ENCODE measurements around the gene DEPDC1.
"Not testable (repeated sequence)": the region's sequence is repeated elsewhere in the genome, so short reads cannot be mapped to it uniquely, and the experiment has no call there.

The DEPDC1 gene

GRCh38 chr1:68496680-68497357 lies at the start of gene DEPDC1:
Gene DEPDC1 (minus strand): TSS chr1:68497082. CDS start chr1:68496999, 83 bp downstream.
- no peak for FAIRE-seq

- FAIRE-seq, result no peak
Measured at GRCh38 chr1:68544651-68545050, 47.8 kb upstream of the DEPDC1 start.

GRCh38 chr1:68542586-68542985 lies 45.7 kb upstream of the DEPDC1 start:
- no peak for FAIRE-seq

- no peak for FAIRE-seq
Measured at GRCh38 chr1:68538941-68539340, 42.1 kb upstream of the DEPDC1 start.

GRCh38 chr1:68528243-68528642 lies 31.4 kb upstream of the DEPDC1 start:
- no peak for FAIRE-seq

GRCh38 chr1:68525781-68526180 lies 28.9 kb upstream of the DEPDC1 start:
- FAIRE-seq, result no peak

GRCh38 chr1:68521286-68521685 lies 24.4 kb upstream of the DEPDC1 start:
- FAIRE-seq, result no peak

GRCh38 chr1:68516066-68516465 lies 19.2 kb upstream of the DEPDC1 start:
- FAIRE-seq, result no peak

- FAIRE-seq, result peak; percentile 53
Measured at GRCh38 chr1:68511254-68511653, 14.4 kb upstream of the DEPDC1 start.

GRCh38 chr1:68506386-68506785 lies 9.5 kb upstream of the DEPDC1 start:
- no peak for FAIRE-seq

- no peak for FAIRE-seq
Measured at GRCh38 chr1:68503085-68503484, 6.2 kb upstream of the DEPDC1 start.

- no peak for FAIRE-seq
Measured at GRCh38 chr1:68497358-68497698, 446 bp upstream of the DEPDC1 start.

- FAIRE-seq, result no peak
Measured at GRCh38 chr1:68495968-68496679, 758 bp downstream of the DEPDC1 start.

- FAIRE-seq, result no peak
Measured at GRCh38 chr1:68495532-68495931, 1.4 kb downstream of the DEPDC1 start.

GRCh38 chr1:68493193-68493592 lies 3.7 kb downstream of the DEPDC1 start:
- no peak for FAIRE-seq

- not testable (repeated sequence) for FAIRE-seq
Measured at GRCh38 chr1:68492255-68492654, 4.6 kb downstream of the DEPDC1 start.

GRCh38 chr1:68490046-68490651 lies 6.7 kb downstream of the DEPDC1 start:
- FAIRE-seq, result no peak

GRCh38 chr1:68485431-68486022 lies 11.4 kb downstream of the DEPDC1 start:
- peak; percentile 61 for FAIRE-seq

GRCh38 chr1:68484618-68485017 lies 12.3 kb downstream of the DEPDC1 start:
- FAIRE-seq, result no peak

- no peak for FAIRE-seq
Measured at GRCh38 chr1:68481041-68481440, 15.8 kb downstream of the DEPDC1 start.

GRCh38 chr1:68479501-68479900 lies 17.4 kb downstream of the DEPDC1 start:
- no peak for FAIRE-seq

GRCh38 chr1:68478662-68479061 lies 18.2 kb downstream of the DEPDC1 start:
- no peak for FAIRE-seq

- FAIRE-seq, result peak; percentile 41
Measured at GRCh38 chr1:68476626-68477025, 20.3 kb downstream of the DEPDC1 start.

- no peak for FAIRE-seq
Measured at GRCh38 chr1:68473060-68473459, 23.8 kb downstream of the DEPDC1 start.
